Fibroblast of villous mesenchyme (primary cell): ENCODE measurements around the gene FLT1. TPM values are rescaled to one million over a fixed set of nuclear protein-coding genes. Genes with fewer than 3 reads are reported as not detected.

ENCODE experiments used
- DNase-seq: peaks from one replicate; pipeline ENCODE4 v3.0.0-alpha.2; 2010; ENCODE audit warnings: low read depth
- H3K4me3 ChIP-seq: 2 replicates; pipeline ENCODE4 v1.5.1; 2011; ENCODE audit warnings: low read depth, mild to moderate bottlenecking, low read length
- total RNA-seq: library from RNA; depleted of rRNA; stranded (reverse); fragments of >200 nt; gene quantifications from 2 replicates; pipeline ENCODE4 v1.2.3, GENCODE V29; 2012
- TF ChIP-seq, protein P1 (sequence below): IDR thresholded peaks from 2 replicates; pipeline ENCODE4 v1.5.1; 2012; ENCODE audit warnings: low read depth, mild to moderate bottlenecking, low read length; ENCODE audit not compliant: insufficient read depth

FLT1 gene
- total RNA-seq, 1 donor: 12.1 TPM

DNA sequence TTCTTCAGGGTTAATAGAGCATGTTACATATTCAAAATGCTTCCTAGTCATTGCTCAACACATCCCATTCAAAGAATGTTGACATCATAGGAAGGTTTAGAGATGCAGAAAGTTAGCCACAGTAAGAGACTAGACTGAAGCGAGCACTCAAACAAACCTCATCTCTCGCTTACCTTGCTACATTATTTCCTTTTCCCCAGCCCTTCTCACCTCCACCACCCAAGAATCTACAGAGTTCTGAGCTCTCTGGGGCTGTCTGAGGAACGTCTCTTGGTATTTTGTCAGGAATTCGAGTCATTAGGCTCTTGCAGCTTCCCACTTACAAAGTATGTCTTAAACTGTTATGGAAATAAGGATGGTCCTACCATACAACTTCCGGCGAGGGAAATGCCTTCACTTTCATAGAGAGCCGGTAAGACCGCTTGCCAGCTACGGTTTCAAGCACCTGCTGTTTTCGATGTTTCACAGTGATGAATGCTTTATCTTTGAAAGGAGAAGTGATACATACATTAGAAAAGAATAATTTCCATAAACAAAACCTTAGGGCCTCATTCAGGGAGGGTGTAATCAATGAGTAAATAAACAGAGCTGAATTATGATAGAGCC is 65.1 kb downstream of the FLT1 start:
- TF ChIP-seq, protein P1, sequence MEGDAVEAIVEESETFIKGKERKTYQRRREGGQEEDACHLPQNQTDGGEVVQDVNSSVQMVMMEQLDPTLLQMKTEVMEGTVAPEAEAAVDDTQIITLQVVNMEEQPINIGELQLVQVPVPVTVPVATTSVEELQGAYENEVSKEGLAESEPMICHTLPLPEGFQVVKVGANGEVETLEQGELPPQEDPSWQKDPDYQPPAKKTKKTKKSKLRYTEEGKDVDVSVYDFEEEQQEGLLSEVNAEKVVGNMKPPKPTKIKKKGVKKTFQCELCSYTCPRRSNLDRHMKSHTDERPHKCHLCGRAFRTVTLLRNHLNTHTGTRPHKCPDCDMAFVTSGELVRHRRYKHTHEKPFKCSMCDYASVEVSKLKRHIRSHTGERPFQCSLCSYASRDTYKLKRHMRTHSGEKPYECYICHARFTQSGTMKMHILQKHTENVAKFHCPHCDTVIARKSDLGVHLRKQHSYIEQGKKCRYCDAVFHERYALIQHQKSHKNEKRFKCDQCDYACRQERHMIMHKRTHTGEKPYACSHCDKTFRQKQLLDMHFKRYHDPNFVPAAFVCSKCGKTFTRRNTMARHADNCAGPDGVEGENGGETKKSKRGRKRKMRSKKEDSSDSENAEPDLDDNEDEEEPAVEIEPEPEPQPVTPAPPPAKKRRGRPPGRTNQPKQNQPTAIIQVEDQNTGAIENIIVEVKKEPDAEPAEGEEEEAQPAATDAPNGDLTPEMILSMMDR: no peak
- no peak overlapping the region for H3K4me3 ChIP-seq
- DNase-seq: peak; percentile 51

DNA sequence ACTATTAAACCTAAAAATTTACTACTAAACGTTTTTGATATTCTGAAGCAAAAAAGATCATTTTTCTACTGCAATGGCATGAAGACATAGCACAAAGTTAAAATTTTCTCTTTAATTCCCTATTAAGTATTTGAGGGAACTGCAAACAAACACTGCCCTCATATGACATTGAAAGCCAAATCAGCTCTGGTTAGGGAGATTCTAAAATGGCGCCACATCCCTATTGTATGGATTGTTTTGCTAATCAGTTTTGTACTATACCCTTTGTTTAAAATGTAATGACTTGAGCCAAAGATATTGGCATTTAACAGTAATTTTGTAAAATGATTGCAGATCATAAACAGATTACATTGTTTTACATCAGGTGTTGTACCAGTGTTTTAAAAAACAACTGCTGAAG is 65.8 kb downstream of the FLT1 start:
- DNase-seq: no peak
- TF ChIP-seq, protein P1: no peak
- H3K4me3 ChIP-seq: no peak overlapping the region

DNA sequence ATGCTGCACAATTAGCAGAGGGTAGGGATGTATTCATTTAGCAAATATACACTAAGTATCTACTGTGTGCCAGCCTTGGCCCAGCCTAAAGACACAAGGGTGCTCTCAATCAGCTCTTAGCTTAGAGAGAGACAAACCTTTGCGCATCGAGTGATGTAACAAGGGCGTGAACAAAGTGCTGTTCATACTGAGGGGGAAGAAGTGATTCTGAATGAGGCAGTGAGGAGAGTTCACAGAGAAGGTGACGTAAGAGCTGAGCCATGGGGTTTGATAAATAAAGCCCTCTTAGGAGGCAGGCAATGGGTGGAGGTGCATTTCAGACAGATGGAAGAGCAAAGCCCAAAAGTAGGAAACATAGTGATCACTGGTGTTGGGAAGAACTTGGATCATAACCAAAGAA is 68.5 kb downstream of the FLT1 start:
- TF ChIP-seq, protein P1: no peak
- no peak overlapping the region for H3K4me3 ChIP-seq
- DNase-seq: peak; percentile 42

DNA sequence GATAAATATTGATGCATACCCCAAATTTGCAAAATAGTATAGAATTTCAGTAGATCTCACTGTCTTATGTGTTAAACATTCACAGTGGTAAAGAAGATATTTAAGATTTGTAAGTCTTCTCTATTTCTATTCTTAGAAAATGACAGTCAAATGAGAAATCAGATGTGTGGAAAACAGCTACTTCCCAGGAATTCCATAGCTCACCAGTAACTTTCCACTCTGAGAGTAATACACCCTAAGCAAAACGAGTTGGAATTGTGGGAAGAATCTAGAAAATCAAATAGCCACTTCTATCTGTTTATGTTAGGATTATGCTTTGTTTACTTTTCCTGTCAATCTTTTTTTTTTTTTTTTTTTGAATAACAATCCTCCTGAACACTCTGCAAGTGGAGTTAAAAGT is 69.1 kb downstream of the FLT1 start:
- TF ChIP-seq, protein P1: no peak
- no peak overlapping the region for H3K4me3 ChIP-seq
- DNase-seq: peak; percentile 72

DNA sequence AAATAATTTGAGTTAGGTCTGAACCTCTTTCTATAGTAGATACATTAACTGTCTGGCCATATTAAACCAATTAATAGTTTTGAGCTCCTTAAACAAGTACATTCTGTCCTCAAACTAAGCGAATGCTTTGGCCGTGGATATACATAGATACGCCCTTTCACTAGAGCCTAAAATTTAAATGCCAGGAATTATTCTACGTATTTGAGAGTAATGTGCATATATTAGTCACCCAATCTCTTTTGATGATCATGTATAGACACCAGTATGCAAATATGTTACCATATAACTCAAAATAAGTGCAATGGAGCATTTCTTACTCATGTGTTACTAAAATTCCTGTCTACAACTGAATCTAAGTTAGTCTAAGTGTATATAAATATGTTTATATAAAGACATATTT is 70.4 kb downstream of the FLT1 start:
- no peak for DNase-seq
- H3K4me3 ChIP-seq: no peak overlapping the region
- TF ChIP-seq, protein P1: no peak

DNA sequence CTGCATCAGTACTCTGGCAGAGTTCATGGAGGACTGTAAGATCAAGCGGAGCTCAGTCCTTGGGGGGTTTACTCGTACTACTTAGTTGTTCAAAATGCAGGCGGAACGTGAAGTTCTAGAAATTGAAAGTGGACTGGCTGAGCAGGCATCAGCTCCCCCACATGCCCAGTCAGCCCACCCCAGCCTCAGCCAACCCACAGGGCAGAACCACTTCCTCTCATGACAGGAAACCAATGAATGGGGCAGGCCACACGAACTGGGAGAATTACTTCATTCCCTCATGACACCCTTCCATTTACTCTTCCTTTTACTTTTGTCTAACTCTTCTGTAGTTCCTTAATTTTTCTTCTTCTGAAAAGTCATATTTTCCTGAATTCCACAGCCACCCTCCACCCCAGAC is 71.9 kb downstream of the FLT1 start:
- no peak overlapping the region for H3K4me3 ChIP-seq
- no peak for DNase-seq
- TF ChIP-seq, protein P1: no peak
